ENCODE results near the gene GAPDH.
A peak's percentile ranks its signal among the peaks of the same experiment; 100 is the strongest.
"Not testable (repeated sequence)": the region's sequence is repeated elsewhere in the genome, so short reads cannot be mapped to it uniquely, and the experiment has no call there.

Gene GAPDH

DNA sequence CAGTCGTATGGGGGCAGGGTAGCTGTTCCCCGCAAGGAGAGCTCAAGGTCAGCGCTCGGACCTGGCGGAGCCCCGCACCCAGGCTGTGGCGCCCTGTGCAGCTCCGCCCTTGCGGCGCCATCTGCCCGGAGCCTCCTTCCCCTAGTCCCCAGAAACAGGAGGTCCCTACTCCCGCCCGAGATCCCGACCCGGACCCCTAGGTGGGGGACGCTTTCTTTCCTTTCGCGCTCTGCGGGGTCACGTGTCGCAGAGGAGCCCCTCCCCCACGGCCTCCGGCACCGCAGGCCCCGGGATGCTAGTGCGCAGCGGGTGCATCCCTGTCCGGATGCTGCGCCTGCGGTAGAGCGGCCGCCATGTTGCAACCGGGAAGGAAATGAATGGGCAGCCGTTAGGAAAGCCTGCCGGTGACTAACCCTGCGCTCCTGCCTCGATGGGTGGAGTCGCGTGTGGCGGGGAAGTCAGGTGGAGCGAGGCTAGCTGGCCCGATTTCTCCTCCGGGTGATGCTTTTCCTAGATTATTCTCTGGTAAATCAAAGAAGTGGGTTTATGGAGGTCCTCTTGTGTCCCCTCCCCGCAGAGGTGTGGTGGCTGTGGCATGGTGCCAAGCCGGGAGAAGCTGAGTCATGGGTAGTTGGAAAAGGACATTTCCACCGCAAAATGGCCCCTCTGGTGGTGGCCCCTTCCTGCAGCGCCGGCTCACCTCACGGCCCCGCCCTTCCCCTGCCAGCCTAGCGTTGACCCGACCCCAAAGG lies 804 bp downstream of the GAPDH start:
- TF ChIP-seq, protein P1, sequence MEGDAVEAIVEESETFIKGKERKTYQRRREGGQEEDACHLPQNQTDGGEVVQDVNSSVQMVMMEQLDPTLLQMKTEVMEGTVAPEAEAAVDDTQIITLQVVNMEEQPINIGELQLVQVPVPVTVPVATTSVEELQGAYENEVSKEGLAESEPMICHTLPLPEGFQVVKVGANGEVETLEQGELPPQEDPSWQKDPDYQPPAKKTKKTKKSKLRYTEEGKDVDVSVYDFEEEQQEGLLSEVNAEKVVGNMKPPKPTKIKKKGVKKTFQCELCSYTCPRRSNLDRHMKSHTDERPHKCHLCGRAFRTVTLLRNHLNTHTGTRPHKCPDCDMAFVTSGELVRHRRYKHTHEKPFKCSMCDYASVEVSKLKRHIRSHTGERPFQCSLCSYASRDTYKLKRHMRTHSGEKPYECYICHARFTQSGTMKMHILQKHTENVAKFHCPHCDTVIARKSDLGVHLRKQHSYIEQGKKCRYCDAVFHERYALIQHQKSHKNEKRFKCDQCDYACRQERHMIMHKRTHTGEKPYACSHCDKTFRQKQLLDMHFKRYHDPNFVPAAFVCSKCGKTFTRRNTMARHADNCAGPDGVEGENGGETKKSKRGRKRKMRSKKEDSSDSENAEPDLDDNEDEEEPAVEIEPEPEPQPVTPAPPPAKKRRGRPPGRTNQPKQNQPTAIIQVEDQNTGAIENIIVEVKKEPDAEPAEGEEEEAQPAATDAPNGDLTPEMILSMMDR (conservative IDR thresholded peaks at IDR 0.05; ENCODE audit: low read depth, low read length) = no peak
- DNase-seq (ENCODE audit: low read depth) = peak; percentile 88
- H3K4me3 ChIP-seq (ENCODE audit: low read depth, low read length) = peak overlapping the region; percentile 96

DNA sequence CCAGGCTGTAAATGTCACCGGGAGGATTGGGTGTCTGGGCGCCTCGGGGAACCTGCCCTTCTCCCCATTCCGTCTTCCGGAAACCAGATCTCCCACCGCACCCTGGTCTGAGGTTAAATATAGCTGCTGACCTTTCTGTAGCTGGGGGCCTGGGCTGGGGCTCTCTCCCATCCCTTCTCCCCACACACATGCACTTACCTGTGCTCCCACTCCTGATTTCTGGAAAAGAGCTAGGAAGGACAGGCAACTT lies 1.3 kb downstream of the GAPDH start:
- no peak for DNase-seq (ENCODE audit: low read depth)
- TF ChIP-seq, protein P1 (conservative IDR thresholded peaks at IDR 0.05; ENCODE audit: low read depth, low read length) = no peak
- peak overlapping the region; percentile 96 for H3K4me3 ChIP-seq (ENCODE audit: low read depth, low read length)

DNA sequence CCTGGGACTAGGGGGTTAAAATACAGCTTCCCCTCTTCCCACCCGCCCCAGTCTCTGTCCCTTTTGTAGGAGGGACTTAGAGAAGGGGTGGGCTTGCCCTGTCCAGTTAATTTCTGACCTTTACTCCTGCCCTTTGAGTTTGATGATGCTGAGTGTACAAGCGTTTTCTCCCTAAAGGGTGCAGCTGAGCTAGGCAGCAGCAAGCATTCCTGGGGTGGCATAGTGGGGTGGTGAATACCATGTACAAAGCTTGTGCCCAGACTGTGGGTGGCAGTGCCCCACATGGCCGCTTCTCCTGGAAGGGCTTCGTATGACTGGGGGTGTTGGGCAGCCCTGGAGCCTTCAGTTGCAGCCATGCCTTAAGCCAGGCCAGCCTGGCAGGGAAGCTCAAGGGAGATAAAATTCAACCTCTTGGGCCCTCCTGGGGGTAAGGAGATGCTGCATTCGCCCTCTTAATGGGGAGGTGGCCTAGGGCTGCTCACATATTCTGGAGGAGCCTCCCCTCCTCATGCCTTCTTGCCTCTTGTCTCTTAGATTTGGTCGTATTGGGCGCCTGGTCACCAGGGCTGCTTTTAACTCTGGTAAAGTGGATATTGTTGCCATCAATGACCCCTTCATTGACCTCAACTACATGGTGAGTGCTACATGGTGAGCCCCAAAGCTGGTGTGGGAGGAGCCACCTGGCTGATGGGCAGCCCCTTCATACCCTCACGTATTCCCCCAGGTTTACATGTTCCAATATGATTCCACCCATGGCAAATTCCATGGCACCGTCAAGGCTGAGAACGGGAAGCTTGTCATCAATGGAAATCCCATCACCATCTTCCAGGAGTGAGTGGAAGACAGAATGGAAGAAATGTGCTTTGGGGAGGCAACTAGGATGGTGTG lies 1.9 kb downstream of the GAPDH start:
- no peak for DNase-seq (ENCODE audit: low read depth)
- H3K4me3 ChIP-seq (ENCODE audit: low read depth, low read length) = peak overlapping the region; percentile 96
- TF ChIP-seq, protein P1 (conservative IDR thresholded peaks at IDR 0.05; ENCODE audit: low read depth, low read length) = no peak

DNA sequence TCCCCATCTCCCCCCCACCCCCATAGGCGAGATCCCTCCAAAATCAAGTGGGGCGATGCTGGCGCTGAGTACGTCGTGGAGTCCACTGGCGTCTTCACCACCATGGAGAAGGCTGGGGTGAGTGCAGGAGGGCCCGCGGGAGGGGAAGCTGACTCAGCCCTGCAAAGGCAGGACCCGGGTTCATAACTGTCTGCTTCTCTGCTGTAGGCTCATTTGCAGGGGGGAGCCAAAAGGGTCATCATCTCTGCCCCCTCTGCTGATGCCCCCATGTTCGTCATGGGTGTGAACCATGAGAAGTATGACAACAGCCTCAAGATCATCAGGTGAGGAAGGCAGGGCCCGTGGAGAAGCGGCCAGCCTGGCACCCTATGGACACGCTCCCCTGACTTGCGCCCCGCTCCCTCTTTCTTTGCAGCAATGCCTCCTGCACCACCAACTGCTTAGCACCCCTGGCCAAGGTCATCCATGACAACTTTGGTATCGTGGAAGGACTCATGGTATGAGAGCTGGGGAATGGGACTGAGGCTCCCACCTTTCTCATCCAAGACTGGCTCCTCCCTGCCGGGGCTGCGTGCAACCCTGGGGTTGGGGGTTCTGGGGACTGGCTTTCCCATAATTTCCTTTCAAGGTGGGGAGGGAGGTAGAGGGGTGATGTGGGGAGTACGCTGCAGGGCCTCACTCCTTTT lies 2.7 kb downstream of the GAPDH start:
- no peak for DNase-seq (ENCODE audit: low read depth)
- peak overlapping the region; percentile 96 for H3K4me3 ChIP-seq (ENCODE audit: low read depth, low read length)
- TF ChIP-seq, protein P1 (conservative IDR thresholded peaks at IDR 0.05; ENCODE audit: low read depth, low read length) = no peak

DNA sequence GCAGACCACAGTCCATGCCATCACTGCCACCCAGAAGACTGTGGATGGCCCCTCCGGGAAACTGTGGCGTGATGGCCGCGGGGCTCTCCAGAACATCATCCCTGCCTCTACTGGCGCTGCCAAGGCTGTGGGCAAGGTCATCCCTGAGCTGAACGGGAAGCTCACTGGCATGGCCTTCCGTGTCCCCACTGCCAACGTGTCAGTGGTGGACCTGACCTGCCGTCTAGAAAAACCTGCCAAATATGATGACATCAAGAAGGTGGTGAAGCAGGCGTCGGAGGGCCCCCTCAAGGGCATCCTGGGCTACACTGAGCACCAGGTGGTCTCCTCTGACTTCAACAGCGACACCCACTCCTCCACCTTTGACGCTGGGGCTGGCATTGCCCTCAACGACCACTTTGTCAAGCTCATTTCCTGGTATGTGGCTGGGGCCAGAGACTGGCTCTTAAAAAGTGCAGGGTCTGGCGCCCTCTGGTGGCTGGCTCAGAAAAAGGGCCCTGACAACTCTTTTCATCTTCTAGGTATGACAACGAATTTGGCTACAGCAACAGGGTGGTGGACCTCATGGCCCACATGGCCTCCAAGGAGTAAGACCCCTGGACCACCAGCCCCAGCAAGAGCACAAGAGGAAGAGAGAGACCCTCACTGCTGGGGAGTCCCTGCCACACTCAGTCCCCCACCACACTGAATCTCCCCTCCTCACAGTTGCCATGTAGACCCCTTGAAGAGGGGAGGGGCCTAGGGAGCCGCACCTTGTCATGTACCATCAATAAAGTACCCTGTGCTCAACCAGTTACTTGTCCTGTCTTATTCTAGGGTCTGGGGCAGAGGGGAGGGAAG lies 3.5 kb downstream of the GAPDH start:
- TF ChIP-seq, protein P1 (conservative IDR thresholded peaks at IDR 0.05; ENCODE audit: low read depth, low read length) = peak; percentile 78

More for the DNA sequence above, 3.5 kb downstream of the GAPDH start:
- DNase-seq (ENCODE audit: low read depth) = peak; percentile 89
- not testable (repeated sequence) for H3K4me3 ChIP-seq (ENCODE audit: low read depth, low read length)

Measured in choroid plexus epithelial cell (primary cell).